Colon (tissue), 2 donors: ENCODE results near the gene NTF3.

ENCODE experiments used
- FAIRE-seq: peaks from 2 replicates; lab custom pipeline; 2012; peaks lifted over from hg19 to GRCh38; lab: Jason Lieb, UNC
- donor health status: control.
- donor health status: control.

The NTF3 gene

GRCh38 chr12:5487948-5488625 is 56.2 kb downstream of the NTF3 start:
- no peak for FAIRE-seq

- FAIRE-seq, result no peak
These were observed 56.7 kb downstream of the NTF3 start for GRCh38 chr12:5488626-5488955.

- no peak for FAIRE-seq
These were observed 57.1 kb downstream of the NTF3 start for GRCh38 chr12:5489017-5489416.

- FAIRE-seq, result no peak
These were observed 58.0 kb downstream of the NTF3 start for GRCh38 chr12:5489760-5490406.

- FAIRE-seq, result no peak
These were observed 60.7 kb downstream of the NTF3 start for GRCh38 chr12:5492562-5492961.

GRCh38 chr12:5493018-5493417 is 61.1 kb downstream of the NTF3 start:
- FAIRE-seq, result no peak

GRCh38 chr12:5494343-5494742 is 62.4 kb downstream of the NTF3 start:
- no peak for FAIRE-seq

- FAIRE-seq, result no peak
These were observed 65.6 kb downstream of the NTF3 start for GRCh38 chr12:5497329-5498053.

GRCh38 chr12:5498076-5498475 is 66.2 kb downstream of the NTF3 start:
- no peak for FAIRE-seq

GRCh38 chr12:5498806-5499205 is 66.9 kb downstream of the NTF3 start:
- FAIRE-seq, result no peak

- FAIRE-seq, result peak; percentile 28
These were observed 67.8 kb downstream of the NTF3 start for GRCh38 chr12:5499566-5500330.

- FAIRE-seq, result no peak
These were observed 68.4 kb downstream of the NTF3 start for GRCh38 chr12:5500331-5500659.

- no peak for FAIRE-seq
These were observed 71.9 kb downstream of the NTF3 start for GRCh38 chr12:5503774-5504173.

- FAIRE-seq, result no peak
These were observed 73.2 kb downstream of the NTF3 start for GRCh38 chr12:5505116-5505515.

- no peak for FAIRE-seq
These were observed 73.8 kb downstream of the NTF3 start for GRCh38 chr12:5505751-5506150.

GRCh38 chr12:5506295-5506694 is 74.4 kb downstream of the NTF3 start:
- FAIRE-seq, result no peak

GRCh38 chr12:5506821-5507231 is 74.9 kb downstream of the NTF3 start:
- FAIRE-seq, result no peak

GRCh38 chr12:5507401-5507935 is 75.6 kb downstream of the NTF3 start:
- FAIRE-seq, result no peak

- FAIRE-seq, result no peak
These were observed 76.0 kb downstream of the NTF3 start for GRCh38 chr12:5507944-5508343.

- no peak for FAIRE-seq
These were observed 77.2 kb downstream of the NTF3 start for GRCh38 chr12:5509102-5509501.

- FAIRE-seq, result no peak
These were observed 77.6 kb downstream of the NTF3 start for GRCh38 chr12:5509557-5509956.

- no peak for FAIRE-seq
These were observed 78.4 kb downstream of the NTF3 start for GRCh38 chr12:5510251-5510805.
